Coronary artery (tissue), 2 donors: ENCODE results near the gene SLX9.
A peak's percentile ranks its signal among the peaks of the same experiment; 100 is the strongest.

ENCODE experiments used
- DNase-seq: peaks from one replicate; pipeline ENCODE4 v3.0.0-alpha.2; 2017; ENCODE audit warnings: low spot score
- H3K27ac ChIP-seq, 2 donors: fragments of 200-600 bp; sonication (generic); one replicate each; pipeline ENCODE4 v1.5.1; 2016 to 2019
- H3K4me3 ChIP-seq: fragments of 200-600 bp; sonication (generic); 2 replicates; pipeline ENCODE4 v1.5.1; 2016; ENCODE audit warnings: mild to moderate bottlenecking, moderate library complexity
- CTCF ChIP-seq: fragments of 200-600 bp; sonication (generic); IDR thresholded peaks from one replicate; pipeline ENCODE4 v1.5.1; 2019; ENCODE audit warnings: antibody characterized with exemption

The SLX9 gene

GRCh38 chr21:44983421-44984206, 43.8 kb downstream of the SLX9 start:
- DNase-seq: no peak
- Histone ChIP-seq H3K27ac (peak overlapping the region; percentile 92 to 99), H3K4me3 (no peak overlapping the region)
- no peak for TF ChIP-seq CTCF

- no peak for DNase-seq
These were observed 44.6 kb downstream of the SLX9 start for GRCh38 chr21:44984428-44984791.

GRCh38 chr21:44984792-44985440, 45.1 kb downstream of the SLX9 start:
- TF ChIP-seq CTCF: no peak
- Histone ChIP-seq H3K4me3 (no peak overlapping the region), H3K27ac (peak overlapping the region; percentile 63 to 99)
- no peak for DNase-seq

More at GRCh38 chr21:44984428-44984791, 44.6 kb downstream of the SLX9 start:
- Histone ChIP-seq H3K4me3 (no peak overlapping the region), H3K27ac (peak overlapping the region; percentile 63 to 99)
- no peak for TF ChIP-seq CTCF

- H3K4me3 ChIP-seq: no peak overlapping the region
- no peak for DNase-seq
- H3K27ac ChIP-seq: peak overlapping the region; percentile 63 to 99
- no peak for TF ChIP-seq CTCF
These were observed 45.9 kb downstream of the SLX9 start for GRCh38 chr21:44985441-44986401.

GRCh38 chr21:44986471-44987291, 46.9 kb downstream of the SLX9 start:
- H3K27ac ChIP-seq: peak overlapping the region; percentile 63 to 99
- TF ChIP-seq CTCF: no peak
- no peak overlapping the region for H3K4me3 ChIP-seq
- DNase-seq: no peak

- no peak for TF ChIP-seq CTCF
- DNase-seq: no peak
- H3K27ac ChIP-seq: peak overlapping the region in 1 of 2 donors; percentile 99
- H3K4me3 ChIP-seq: no peak overlapping the region
These were observed 47.6 kb downstream of the SLX9 start for GRCh38 chr21:44987301-44987885.
